DMS153 treated with DMSO at 0.1 percent for 48 hours (cell line): ENCODE results near the gene SPIN1.
A peak's percentile ranks its signal among the peaks of the same experiment; 100 is the strongest.
"Not testable (repeated sequence)": the region's sequence is repeated elsewhere in the genome, so short reads cannot be mapped to it uniquely, and the experiment has no call there.

Experiments used
- DNase-seq: peaks from one replicate; lab custom pipeline; 2025; ENCODE audit not compliant: unreplicated experiment; lab: John Stamatoyannopoulos, UW

The SPIN1 gene

GRCh38 chr9:88388203-88388885 lies at the start of gene SPIN1:
Gene SPIN1, plus strand, starts transcription at chr9:88388444. Its CDS starts 38,096 bp downstream, at chr9:88426540.
- DNase-seq = peak; percentile 59

- DNase-seq = no peak
Observed at GRCh38 chr9:88339317-88339716, 48.9 kb upstream of the SPIN1 start.

GRCh38 chr9:88342246-88342645 lies 46.0 kb upstream of the SPIN1 start:
- no peak for DNase-seq

GRCh38 chr9:88344013-88344412 lies 44.2 kb upstream of the SPIN1 start:
- no peak for DNase-seq

GRCh38 chr9:88350354-88350753 lies 37.9 kb upstream of the SPIN1 start:
- DNase-seq = not testable (repeated sequence)

- DNase-seq = no peak
Observed at GRCh38 chr9:88355166-88355565, 33.1 kb upstream of the SPIN1 start.

GRCh38 chr9:88357250-88357649 lies 31.0 kb upstream of the SPIN1 start:
- DNase-seq = not testable (repeated sequence)

- no peak for DNase-seq
Observed at GRCh38 chr9:88358723-88359122, 29.5 kb upstream of the SPIN1 start.

GRCh38 chr9:88359974-88360373 lies 28.3 kb upstream of the SPIN1 start:
- DNase-seq = no peak

GRCh38 chr9:88362681-88363080 lies 25.6 kb upstream of the SPIN1 start:
- DNase-seq = no peak

GRCh38 chr9:88363661-88364060 lies 24.6 kb upstream of the SPIN1 start:
- no peak for DNase-seq

- DNase-seq = no peak
Observed at GRCh38 chr9:88364706-88365105, 23.5 kb upstream of the SPIN1 start.

- DNase-seq = no peak
Observed at GRCh38 chr9:88370346-88370745, 17.9 kb upstream of the SPIN1 start.

- DNase-seq = no peak
Observed at GRCh38 chr9:88372103-88372654, 16.1 kb upstream of the SPIN1 start.

GRCh38 chr9:88373045-88373444 lies 15.2 kb upstream of the SPIN1 start:
- no peak for DNase-seq

- no peak for DNase-seq
Observed at GRCh38 chr9:88378317-88378716, 9.9 kb upstream of the SPIN1 start.

- no peak for DNase-seq
Observed at GRCh38 chr9:88379352-88379751, 8.9 kb upstream of the SPIN1 start.

GRCh38 chr9:88380118-88380517 lies 8.1 kb upstream of the SPIN1 start:
- DNase-seq = no peak

- DNase-seq = not testable (repeated sequence)
Observed at GRCh38 chr9:88381322-88381721, 6.9 kb upstream of the SPIN1 start.

- DNase-seq = no peak
Observed at GRCh38 chr9:88383176-88383575, 5.1 kb upstream of the SPIN1 start.

- not testable (repeated sequence) for DNase-seq
Observed at GRCh38 chr9:88386137-88386536, 2.1 kb upstream of the SPIN1 start.

- DNase-seq = no peak
Observed at GRCh38 chr9:88387036-88387551, 1.1 kb upstream of the SPIN1 start.
